GM12872 (cell line): ENCODE measurements around the gene UPF3A.

ENCODE experiments used
- CTCF ChIP-seq: IDR thresholded peaks from 3 replicates; pipeline ENCODE4 v1.5.1; 2011; ENCODE audit warnings: low read depth, mild to moderate bottlenecking, low read length, moderate library complexity; ENCODE audit not compliant: insufficient read depth

Gene UPF3A, protein sequence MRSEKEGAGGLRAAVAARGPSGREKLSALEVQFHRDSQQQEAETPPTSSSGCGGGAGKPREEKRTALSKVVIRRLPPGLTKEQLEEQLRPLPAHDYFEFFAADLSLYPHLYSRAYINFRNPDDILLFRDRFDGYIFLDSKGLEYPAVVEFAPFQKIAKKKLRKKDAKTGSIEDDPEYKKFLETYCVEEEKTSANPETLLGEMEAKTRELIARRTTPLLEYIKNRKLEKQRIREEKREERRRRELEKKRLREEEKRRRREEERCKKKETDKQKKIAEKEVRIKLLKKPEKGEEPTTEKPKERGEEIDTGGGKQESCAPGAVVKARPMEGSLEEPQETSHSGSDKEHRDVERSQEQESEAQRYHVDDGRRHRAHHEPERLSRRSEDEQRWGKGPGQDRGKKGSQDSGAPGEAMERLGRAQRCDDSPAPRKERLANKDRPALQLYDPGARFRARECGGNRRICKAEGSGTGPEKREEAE

GRCh38 chr13:114281351-114282040 lies at the start of gene UPF3A:
Gene UPF3A, plus strand, starts transcription at chr13:114281601. Its CDS starts 39 bp downstream, at chr13:114281640.
- no peak for TF ChIP-seq CTCF

- no peak for TF ChIP-seq CTCF
Measured at GRCh38 chr13:114231886-114232285, 49.5 kb upstream of the UPF3A start.

DNA sequence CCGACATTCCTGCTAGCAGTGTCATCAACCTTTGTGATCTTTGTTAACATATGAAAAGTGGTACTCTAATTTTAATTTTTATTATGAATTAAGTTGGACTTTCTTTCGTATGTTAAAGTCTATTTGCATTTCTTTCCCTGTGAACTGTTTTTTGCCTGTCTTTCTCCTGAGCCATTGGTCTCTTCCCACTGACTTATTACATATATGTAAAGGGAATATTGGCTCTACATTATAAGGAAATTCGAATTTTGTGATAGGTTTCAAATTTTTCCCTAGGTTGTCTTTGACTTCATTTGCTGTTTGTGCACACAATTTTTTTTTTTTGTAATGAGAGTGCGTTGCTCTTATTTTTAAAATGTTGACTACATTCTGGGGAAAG lies 47.1 kb upstream of the UPF3A start:
- TF ChIP-seq CTCF: no peak

- peak; percentile 8; the same call in 1 of the 3 replicates for TF ChIP-seq CTCF
Measured at GRCh38 chr13:114234645-114235421, 46.6 kb upstream of the UPF3A start, which contains the start of gene CDC16. Gene CDC16, plus strand, starts transcription at chr13:114234897. Its CDS starts 188 bp downstream, at chr13:114235085.

DNA sequence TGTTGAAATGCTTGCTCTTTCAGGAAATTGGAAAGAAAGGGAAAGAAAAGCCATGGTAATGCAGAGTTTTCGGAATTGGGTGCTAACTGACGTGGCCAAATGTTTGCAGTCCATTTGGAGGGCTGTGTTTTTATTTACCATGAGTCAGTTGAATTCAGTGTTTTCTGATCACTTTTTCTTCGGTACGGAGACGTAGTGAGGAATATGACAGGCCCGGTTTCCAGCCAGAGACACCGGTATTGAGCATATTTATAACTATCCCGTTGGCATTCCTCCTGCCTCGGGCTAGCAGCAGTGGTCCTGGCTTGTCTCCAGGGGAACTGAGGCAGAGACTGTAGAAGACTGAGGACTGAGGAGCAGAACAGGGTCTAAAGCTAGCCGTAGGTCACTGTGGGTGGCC lies 45.7 kb upstream of the UPF3A start:
- TF ChIP-seq CTCF: no peak

DNA sequence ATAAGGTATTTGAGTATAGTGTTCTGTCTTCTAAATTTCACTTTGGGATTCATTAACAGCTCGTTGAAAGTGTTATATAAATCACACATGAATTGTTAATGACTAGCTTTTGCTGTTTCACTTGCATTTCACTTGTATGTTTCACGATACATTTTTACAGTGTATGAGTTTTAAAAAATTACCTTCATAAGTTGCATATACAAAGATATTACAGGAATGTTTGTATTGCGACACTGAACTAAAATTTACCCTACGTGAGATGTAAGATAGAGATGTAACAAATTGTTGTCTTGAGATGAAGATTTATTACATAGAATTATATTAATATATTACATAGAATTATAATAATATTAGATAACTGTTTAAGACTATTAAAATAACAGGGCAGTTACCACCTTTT lies 45.2 kb upstream of the UPF3A start:
- no peak for TF ChIP-seq CTCF
